Upper lobe of left lung (tissue), 4 donors: ENCODE data around the gene VPS13D.

ENCODE experiments used
- CTCF ChIP-seq, 6 experiments: fragments of 450-650 bp in 4 of 6; fragments of 200-600 bp in 2 of 6; sonication (generic) in 2 of 6; IDR thresholded peaks; one replicate each; pipeline ENCODE4 v1.5.1; 2016 to 2019; ENCODE audit warnings: antibody characterized with exemption in 6 of 6
- POLR2A ChIP-seq, 4 donors: fragments of 450-650 bp; IDR thresholded peaks; one replicate each; pipeline ENCODE4 v1.5.1; 2016 to 2017; ENCODE audit warnings: antibody characterized with exemption in 4 of 4, mild to moderate bottlenecking in 2 of 4
- POLR2AphosphoS5 ChIP-seq, 2 donors: sonication (generic); formaldehyde crosslinking; IDR thresholded peaks; one replicate each; pipeline ENCODE4 v1.5.1; 2017; ENCODE audit warnings: antibody characterized with exemption in 2 of 2

- TF ChIP-seq CTCF (IDR thresholded peaks at IDR 0.05) = no peak
- TF ChIP-seq POLR2A (IDR thresholded peaks at IDR 0.05) = no peak
- no peak for TF ChIP-seq POLR2AphosphoS5 (IDR thresholded peaks at IDR 0.05)
These were observed 97.7 kb downstream of the VPS13D start for GRCh38 chr1:12327566-12327965.
